Measurements from ENCODE around the gene SLC2A14.
"Not testable (repeated sequence)": the region's sequence is repeated elsewhere in the genome, so short reads cannot be mapped to it uniquely, and the experiment has no call there.

GRCh38 chr12:7902416-7902815 is 29.7 kb upstream of the SLC2A14 start:
- not testable (repeated sequence) for TF ChIP-seq CTCF (IDR thresholded peaks at IDR 0.05; ENCODE audit: insufficient read depth, low read length); POLR2AphosphoS5 (IDR thresholded peaks at IDR 0.05; ENCODE audit: low read depth); REST (IDR thresholded peaks at IDR 0.05; ENCODE audit: insufficient replicate concordance, low read depth)
